Keratinocyte (primary cell): Measurements from ENCODE around the gene TRIM75. TPM values are rescaled to one million over a fixed set of nuclear protein-coding genes. Genes with fewer than 3 reads are reported as not detected.

Experiments used
- DNase-seq: peaks from one replicate; pipeline ENCODE4 v3.0.0-alpha.2; 2011; ENCODE audit warnings: low read depth, missing footprints, low spot score
- FAIRE-seq: peaks from 2 replicates; lab custom pipeline; 2011; peaks lifted over from hg19 to GRCh38; lab: Jason Lieb, UNC
- H2AFZ ChIP-seq: 2 replicates; pipeline ENCODE4 v1.6.0; 2012; ENCODE audit warnings: low read length, control low read depth, inconsistent platforms; ENCODE audit not compliant: control insufficient read depth
- H3K27ac ChIP-seq: 2 replicates; pipeline ENCODE4 v1.5.1; 2011; ENCODE audit warnings: low read length; ENCODE audit not compliant: control insufficient read depth, insufficient read depth
- H3K27me3 ChIP-seq: 3 replicates; pipeline ENCODE4 v1.6.0; 2011; ENCODE audit warnings: low read length; ENCODE audit not compliant: control insufficient read depth, insufficient read depth; ENCODE audit errors: extremely low read depth
- H3K36me3 ChIP-seq, 2 experiments: 2 replicates in 1 of 2; 3 replicates in 1 of 2; pipeline ENCODE4 v1.5.1; 2011; ENCODE audit warnings: low read length in 2 of 2, mild to moderate bottlenecking in 1 of 2; ENCODE audit not compliant: control insufficient read depth in 2 of 2, insufficient read depth in 2 of 2; ENCODE audit errors: extremely low read depth in 1 of 2
- H3K4me1 ChIP-seq: 3 replicates; pipeline ENCODE4 v1.5.1; 2011; ENCODE audit warnings: low read length; ENCODE audit not compliant: control insufficient read depth, insufficient read depth; ENCODE audit errors: extremely low read depth
- H3K4me2 ChIP-seq: 3 replicates; pipeline ENCODE4 v1.6.0; 2011; ENCODE audit warnings: low read depth, low read length; ENCODE audit not compliant: control insufficient read depth, insufficient read depth; ENCODE audit errors: extremely low read depth
- H3K4me3 ChIP-seq, 3 experiments: fragments of 200-600 bp in 1 of 3; sonication (generic) in 1 of 3; 2 replicates in 2 of 3; 3 replicates in 1 of 3; pipeline ENCODE4 v1.5.1; 2011 to 2016; ENCODE audit warnings: low read length in 3 of 3, mild to moderate bottlenecking in 3 of 3, control low read depth in 2 of 3, inconsistent platforms in 1 of 3, low read depth in 1 of 3, mixed read lengths in 1 of 3, mixed run types in 1 of 3, moderate library complexity in 1 of 3; ENCODE audit not compliant: control insufficient read depth in 2 of 3, insufficient read depth in 2 of 3; ENCODE audit errors: extremely low read depth in 1 of 3
- H3K79me2 ChIP-seq: 2 replicates; pipeline ENCODE4 v1.6.0; 2012; ENCODE audit warnings: low read length; ENCODE audit not compliant: control insufficient read depth, insufficient read depth
- H3K9ac ChIP-seq: 3 replicates; pipeline ENCODE4 v1.6.0; 2011; ENCODE audit warnings: low read length; ENCODE audit not compliant: control insufficient read depth, insufficient read depth; ENCODE audit errors: extremely low read depth
- H3K9me1 ChIP-seq: 3 replicates; pipeline ENCODE4 v1.6.0; 2011; ENCODE audit warnings: low read length; ENCODE audit not compliant: control insufficient read depth, insufficient read depth; ENCODE audit errors: extremely low read depth
- H3K9me3 ChIP-seq: 2 replicates; pipeline ENCODE4 v1.5.1; 2012; ENCODE audit warnings: low read depth, low read length; ENCODE audit not compliant: control insufficient read depth
- H4K20me1 ChIP-seq: 3 replicates; pipeline ENCODE4 v1.6.0; 2011; ENCODE audit warnings: low read length; ENCODE audit not compliant: control insufficient read depth, insufficient read depth; ENCODE audit errors: extremely low read depth
- CTCF ChIP-seq, 3 experiments: IDR thresholded peaks in 1 of 3; conservative IDR thresholded peaks in 1 of 3; optimal IDR thresholded peaks in 1 of 3; 2 replicates in 2 of 3; 3 replicates in 1 of 3; pipeline versions ENCODE3 to v1.5.1; 2011; ENCODE audit warnings: low read length in 3 of 3, mild to moderate bottlenecking in 3 of 3, moderate library complexity in 2 of 3, control low read depth in 1 of 3, inconsistent platforms in 1 of 3; ENCODE audit not compliant: insufficient read depth in 2 of 3; ENCODE audit errors: extremely low read depth in 1 of 3
- EZH2 ChIP-seq: IDR thresholded peaks from one replicate; pipeline ENCODE4 v1.6.1; 2012; ENCODE audit warnings: inconsistent platforms, mild to moderate bottlenecking, low read length, moderate library complexity
- dilution Hi-C: fragments of 300-500 bp; cut with MboI; formaldehyde crosslinking; loops from one replicate; pipeline ENCODE4 v1.7.0; 2020; ENCODE audit warnings: low sequenced_read_pairs; ENCODE audit not compliant: extremely low pct_ligation_motif_present
- polyA plus RNA-seq, 5 experiments: library from polyadenylated mRNA; depleted of rRNA in 3 of 5; stranded (reverse) in 3 of 5; stranded (forward) in 1 of 5; unstranded in 1 of 5; fragments of >200 nt; gene quantifications; 1 replicate in 1 of 5; 2 replicates in 3 of 5; 3 replicates in 1 of 5; pipeline versions ENCODE4 v1.2.1 to v1.2.3, GENCODE V29; 2011 to 2012; ENCODE audit warnings: missing spikeins in 2 of 5, low read depth in 1 of 5, low replicate concordance in 1 of 5

The TRIM75 gene
- polyA plus RNA-seq, 1 donor (not counting 4 experiments of a cell fraction or from before 2014, with no cell fraction given), result not detected

GRCh38 chr4:165055601-165056000 lies 1.9 kb downstream of the TRIM75 start:
- TF ChIP-seq CTCF (optimal IDR thresholded peaks at IDR 0.05 in 1 of 3, IDR thresholded peaks at IDR 0.05 in 1 of 3, conservative IDR thresholded peaks at IDR 0.05 in 1 of 3; ENCODE audit: extremely low read depth in 1 of 3, insufficient read depth in 2 of 3, low read length in 3 of 3) (no peak), EZH2 (no peak)
- H3K9me3 ChIP-seq, result no peaks in the 10 kb centered on the region
- no peak overlapping the region for H3K27ac ChIP-seq
- FAIRE-seq, result no peak
- H3K36me3 ChIP-seq, result no peaks in the 10 kb centered on the region
- H2AFZ ChIP-seq, result no peak overlapping the region
- no peaks in the 10 kb centered on the region for H3K9me1 ChIP-seq
- no peak overlapping the region for H3K9ac ChIP-seq
- H4K20me1 ChIP-seq, result no peaks in the 10 kb centered on the region
- H3K27me3 ChIP-seq, result no peaks in the 10 kb centered on the region
- no peak overlapping the region for H3K4me2 ChIP-seq
- H3K4me1 ChIP-seq, result no peaks in the 10 kb centered on the region
- no peak for DNase-seq
- H3K4me3 ChIP-seq, result no peak overlapping the region
- H3K79me2 ChIP-seq, result no peaks in the 10 kb centered on the region
- dilution Hi-C loops, result no loop called here

DNA sequence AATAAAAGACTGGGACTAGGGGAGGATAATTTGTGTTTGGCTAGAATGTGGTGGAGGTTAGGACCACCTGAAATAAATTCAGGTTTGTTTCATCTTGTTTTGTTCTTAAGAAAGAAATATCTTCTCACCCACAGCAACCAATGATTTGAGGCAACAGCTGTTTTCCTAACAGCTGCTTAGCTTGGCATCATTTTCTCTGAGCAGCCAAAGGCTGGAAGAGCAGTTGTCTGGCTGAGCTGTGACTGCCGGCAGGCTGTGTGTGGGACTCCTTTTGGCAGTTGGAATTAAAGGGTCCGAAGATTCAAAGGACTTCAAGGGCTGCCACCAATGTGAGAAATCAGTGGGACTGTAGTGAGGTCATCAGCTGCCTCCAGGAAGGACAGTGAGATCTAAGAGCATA lies 5.0 kb downstream of the TRIM75 start:
- Histone ChIP-seq H3K27ac (no peak overlapping the region), H4K20me1 (no peaks in the 10 kb centered on the region), H3K9me3 (no peaks in the 10 kb centered on the region), H3K4me1 (no peaks in the 10 kb centered on the region), H3K27me3 (no peaks in the 10 kb centered on the region), H3K4me2 (no peak overlapping the region), H3K36me3 (no peaks in the 10 kb centered on the region), H3K79me2 (no peaks in the 10 kb centered on the region), H3K9me1 (no peaks in the 10 kb centered on the region), H2AFZ (no peak overlapping the region), H3K4me3 (no peak overlapping the region), H3K9ac (no peak overlapping the region)
- dilution Hi-C loops, result no loop called here
- FAIRE-seq (no peak), DNase-seq (no peak)
- TF ChIP-seq CTCF (optimal IDR thresholded peaks at IDR 0.05 in 1 of 3, IDR thresholded peaks at IDR 0.05 in 1 of 3, conservative IDR thresholded peaks at IDR 0.05 in 1 of 3; ENCODE audit: extremely low read depth in 1 of 3, insufficient read depth in 2 of 3, low read length in 3 of 3) (no peak), EZH2 (no peak)
